Neutrophil (primary cell): Measurements from ENCODE around the gene EPB41L4A.

Experiments used
- H3K27ac ChIP-seq: fragments of 200-600 bp; sonication (generic); 2 replicates; pipeline ENCODE4 v1.5.1; 2016; ENCODE audit warnings: mild to moderate bottlenecking, moderate library complexity
- H3K27me3 ChIP-seq: fragments of 200-600 bp; sonication (generic); 2 replicates; pipeline ENCODE4 v1.6.0; 2016; ENCODE audit warnings: mild to moderate bottlenecking
- H3K36me3 ChIP-seq: fragments of 200-600 bp; sonication (generic); 2 replicates; pipeline ENCODE4 v1.5.1; 2017
- H3K4me1 ChIP-seq, 2 experiments: fragments of 200-600 bp in 1 of 2; sonication (generic) in 1 of 2; 1 replicate in 1 of 2; 2 replicates in 1 of 2; pipeline versions ENCODE4 v1.5.1 to v1.6.1; 2013 to 2016; ENCODE audit warnings: low read depth in 1 of 2, low read length in 1 of 2, mild to moderate bottlenecking in 1 of 2, moderate library complexity in 1 of 2; ENCODE audit not compliant: control insufficient read depth in 1 of 2, insufficient read depth in 1 of 2
- H3K4me3 ChIP-seq, 2 experiments: fragments of 200-600 bp in 1 of 2; sonication (generic) in 1 of 2; 1 replicate in 1 of 2; 2 replicates in 1 of 2; pipeline ENCODE4 v1.5.1; 2013 to 2016; ENCODE audit warnings: low read depth in 1 of 2, low read length in 1 of 2, mild to moderate bottlenecking in 1 of 2, moderate library complexity in 1 of 2
- H3K9me3 ChIP-seq: fragments of 200-600 bp; sonication (generic); 2 replicates; pipeline ENCODE4 v1.5.1; 2016
- CTCF ChIP-seq: fragments of 200-600 bp; sonication (generic); IDR thresholded peaks from 2 replicates; pipeline ENCODE4 v1.5.1; 2016; ENCODE audit warnings: antibody characterized with exemption

The EPB41L4A gene

DNA sequence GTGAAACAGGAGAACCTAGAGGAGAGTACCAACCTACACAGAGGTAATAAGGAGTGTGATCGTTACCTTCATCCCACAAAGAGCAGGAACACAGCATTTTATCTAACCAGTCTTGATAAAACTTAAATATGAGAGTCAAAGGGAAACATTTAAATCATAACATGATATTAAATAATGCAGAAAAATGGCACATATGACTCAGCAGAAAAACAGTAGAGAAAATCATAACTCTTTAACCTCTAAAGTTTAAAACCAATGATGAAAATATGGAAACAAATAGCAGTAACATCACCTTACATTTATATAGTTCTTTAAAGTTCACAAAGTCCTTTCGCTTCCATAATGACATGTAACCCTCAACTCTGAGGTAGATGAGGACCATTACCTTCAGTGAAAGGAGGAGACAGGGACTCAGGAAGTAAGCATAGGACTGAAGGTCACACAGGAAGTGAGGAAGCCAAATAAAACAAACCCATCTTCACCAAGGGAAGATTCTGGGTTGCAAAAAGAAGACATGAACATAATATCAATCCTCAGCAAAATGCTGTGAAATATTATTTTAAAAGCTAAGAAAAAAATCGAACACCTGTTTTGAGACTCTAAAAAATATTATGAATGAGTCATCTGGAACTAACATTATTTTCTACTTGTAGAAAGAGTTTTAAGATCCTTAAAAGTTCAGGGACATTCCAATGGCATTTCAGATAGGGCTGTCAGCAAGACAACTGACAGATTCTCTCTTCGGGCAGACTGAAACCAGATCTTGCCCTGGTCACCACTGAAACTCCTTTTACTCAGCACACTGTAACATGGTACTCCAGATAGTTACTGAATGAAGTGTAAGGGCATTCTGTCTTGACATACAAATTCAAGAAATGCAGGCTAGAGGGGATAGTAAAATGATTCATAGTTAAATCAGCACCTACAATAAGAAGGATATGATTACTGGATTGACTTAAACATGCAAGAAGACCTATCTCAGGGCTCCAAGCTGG is 148.5 kb downstream of the EPB41L4A start:
- Histone ChIP-seq H3K36me3 (no peaks in the 10 kb centered on the region), H3K27ac (no peak overlapping the region), H3K4me3 (no peak overlapping the region)

GRCh38 chr5:112267231-112267630 is 151.8 kb downstream of the EPB41L4A start:
- no peak for TF ChIP-seq CTCF
- H3K9me3 ChIP-seq: no peaks in the 10 kb centered on the region
- H3K4me1 ChIP-seq: no peaks in the 10 kb centered on the region
- no peak overlapping the region for H3K27ac ChIP-seq
- no peaks in the 10 kb centered on the region for H3K36me3 ChIP-seq
- H3K4me3 ChIP-seq: no peak overlapping the region
- H3K27me3 ChIP-seq: no peaks in the 10 kb centered on the region

More for the DNA sequence above, 148.5 kb downstream of the EPB41L4A start:
- H3K9me3 ChIP-seq: no peaks in the 10 kb centered on the region
- no peaks in the 10 kb centered on the region for H3K4me1 ChIP-seq
- no peak for TF ChIP-seq CTCF
- H3K27me3 ChIP-seq: no peaks in the 10 kb centered on the region

DNA sequence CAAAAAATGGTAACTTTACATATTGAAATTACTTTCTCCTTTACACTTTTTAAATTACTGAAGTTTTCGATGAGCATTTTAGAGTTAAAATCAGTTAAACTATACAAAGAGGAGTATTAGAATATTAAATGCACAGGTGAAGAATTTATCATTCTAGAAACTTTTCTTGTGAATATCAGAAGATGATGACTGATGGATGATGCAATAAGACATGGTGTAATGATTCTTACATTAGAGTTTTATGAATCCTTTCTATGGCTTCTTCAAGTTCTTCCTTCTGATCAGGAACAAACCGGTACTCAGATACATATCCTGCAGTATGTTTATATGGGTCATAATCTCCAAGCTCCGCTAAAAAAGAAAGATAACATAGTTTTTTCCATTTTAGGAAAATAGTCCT is 154.4 kb downstream of the EPB41L4A start:
- Histone ChIP-seq H3K27ac (no peak overlapping the region), H3K4me1 (no peaks in the 10 kb centered on the region), H3K27me3 (no peaks in the 10 kb centered on the region), H3K9me3 (no peaks in the 10 kb centered on the region), H3K36me3 (no peaks in the 10 kb centered on the region), H3K4me3 (no peak overlapping the region)
- TF ChIP-seq CTCF: no peak

GRCh38 chr5:112264151-112264550 is 154.9 kb downstream of the EPB41L4A start:
- H3K36me3 ChIP-seq: no peaks in the 10 kb centered on the region
- no peak for TF ChIP-seq CTCF
- H3K4me1 ChIP-seq: no peaks in the 10 kb centered on the region
- no peak overlapping the region for H3K27ac ChIP-seq
- H3K4me3 ChIP-seq: no peak overlapping the region
- H3K9me3 ChIP-seq: no peaks in the 10 kb centered on the region
- no peaks in the 10 kb centered on the region for H3K27me3 ChIP-seq

- H3K27me3 ChIP-seq: no peaks in the 10 kb centered on the region
- H3K4me3 ChIP-seq: no peak overlapping the region
- no peaks in the 10 kb centered on the region for H3K4me1 ChIP-seq
- TF ChIP-seq CTCF: no peak
- no peaks in the 10 kb centered on the region for H3K36me3 ChIP-seq
- H3K27ac ChIP-seq: no peak overlapping the region
- H3K9me3 ChIP-seq: no peaks in the 10 kb centered on the region
These were observed 155.6 kb downstream of the EPB41L4A start for GRCh38 chr5:112263469-112263868.
